Spleen (tissue), 13 donors: ENCODE results near the gene ZNF487. TPM values are rescaled to one million over a fixed set of nuclear protein-coding genes. Genes with fewer than 3 reads are reported as not detected.

ENCODE experiments used
- DNase-seq: peaks from one replicate; pipeline ENCODE4 v3.0.0-alpha.2; 2020
- H3K27ac ChIP-seq, 8 donors: fragments of 200-600 bp; sonication (generic) in 7 of 8; 1 replicate in 4 of 8; 2 replicates in 4 of 8; pipeline versions ENCODE4 v1.5.0 to v1.8.0; 2016 to 2021; ENCODE audit warnings: inconsistent platforms in 4 of 8, mild to moderate bottlenecking in 4 of 8, moderate library complexity in 1 of 8
- H3K27me3 ChIP-seq, 7 donors: fragments of 200-600 bp; sonication (generic) in 6 of 7; replicated peaks in 1 of 7; 1 replicate in 4 of 7; 2 replicates in 3 of 7; pipeline versions ENCODE4 v1.5.0 to v1.8.0; 2016 to 2021; ENCODE audit warnings: inconsistent platforms in 3 of 7, mild to moderate bottlenecking in 1 of 7
- H3K36me3 ChIP-seq, 6 donors: fragments of 200-600 bp; sonication (generic) in 5 of 6; 1 replicate in 4 of 6; 2 replicates in 2 of 6; pipeline versions ENCODE4 v1.5.0 to v1.8.0; 2016 to 2021; ENCODE audit warnings: inconsistent platforms in 2 of 6
- H3K4me1 ChIP-seq, 6 donors: fragments of 200-600 bp; sonication (generic) in 5 of 6; 1 replicate in 3 of 6; 2 replicates in 3 of 6; pipeline versions ENCODE4 v1.5.0 to v1.8.0; 2016 to 2021; ENCODE audit warnings: inconsistent platforms in 3 of 6
- H3K4me3 ChIP-seq, 8 donors: fragments of 200-600 bp; sonication (generic) in 7 of 8; 1 replicate in 4 of 8; 2 replicates in 4 of 8; pipeline versions ENCODE4 v1.5.0 to v1.8.0; 2016 to 2021; ENCODE audit warnings: inconsistent platforms in 4 of 8, mild to moderate bottlenecking in 4 of 8, moderate library complexity in 2 of 8
- H3K9me3 ChIP-seq, 8 donors: fragments of 200-600 bp; sonication (generic) in 7 of 8; 1 replicate in 4 of 8; 2 replicates in 4 of 8; pipeline versions ENCODE4 v1.5.0 to v1.8.0; 2016 to 2021; ENCODE audit warnings: inconsistent platforms in 4 of 8
- POLR2A ChIP-seq, 3 donors: fragments of 450-650 bp; IDR thresholded peaks; one replicate each; pipeline ENCODE4 v1.5.1; 2017; ENCODE audit warnings: antibody characterized with exemption in 3 of 3, mild to moderate bottlenecking in 1 of 3
- POLR2AphosphoS5 ChIP-seq, 3 donors: sonication (generic); formaldehyde crosslinking; IDR thresholded peaks; one replicate each; pipeline ENCODE4 v1.5.1; 2017; ENCODE audit warnings: antibody characterized with exemption in 3 of 3
- WGBS, 5 donors: extraction: QIAGEN DNeasy Blood & Tissue Kit in 3 of 5; methylation state at CpG; one replicate each; pipeline versions ENCODE4 v1.1.5 to v1.1.7; 2013 to 2018; 5-methylcytosine and 5-hydroxymethylcytosine counted together
- intact Hi-C: fragments of 100-400 bp; cut with DNase I; formaldehyde crosslinking; loops from one replicate; pipeline ENCODE4 v1.15.0; 2023; ENCODE audit warnings: low total_unique reads
- long read RNA-seq, 2 donors: transcript quantifications; one replicate each; lab custom pipeline, GENCODE V29; 2026
- polyA plus RNA-seq, 3 donors: library from polyadenylated mRNA; stranded (reverse); fragments of 200-250 nt; gene quantifications; one replicate each; pipeline ENCODE4 v1.2.1, GENCODE V29; 2013
- total RNA-seq, 7 donors: library from RNA; depleted of rRNA in 3 of 7; stranded (reverse); fragments of >200 nt in 3 of 7; fragmentation: NEBNext Ultra II Directional in 4 of 7; extraction: Animal tissue kit (Norgen Biotek cat#: 25700) in 4 of 7; gene quantifications; one replicate each; pipeline versions ENCODE4 v1.1.0 to v1.2.1, GENCODE V29; 2016 to 2021
- TF ChIP-seq, protein P1 (sequence below), 11 experiments: fragments of 200-600 bp in 7 of 11; fragments of 450-650 bp in 4 of 11; sonication (generic) in 4 of 11; IDR thresholded peaks in 8 of 11; conservative IDR thresholded peaks in 3 of 11; 1 replicate in 7 of 11; 2 replicates in 4 of 11; pipeline versions ENCODE4 v1.4.0 to v1.8.0; 2016 to 2021; ENCODE audit warnings: antibody characterized with exemption in 11 of 11, inconsistent platforms in 4 of 11, mild to moderate bottlenecking in 1 of 11
- donor health status: healthy with polysubstance abuse.
- donor health status: DM: no; HTN: no; CAD: no; lungs with moderate emphysema.
- donor health status: DM: no; HTN: no; CAD: no.
- donor health status: Bipolar disorder and iron deficiency.
- donor health status: healthy.
- donor health status: DM: no; HTN: no; CAD: no.
- donor health status: DM: yes; HTN: yes; CAD: no.

The ZNF487 gene
- total RNA-seq, result 10 to 100 TPM in 2 of 7 donors, 1 to 10 TPM in 5; 5.8 to 12.1 (median 7.9) TPM
- 1 to 10 TPM; 4.9 to 9.6 (median 7.0) TPM for polyA plus RNA-seq
- long read RNA-seq, donor 1, result 0 reads
- long read RNA-seq, donor 2, partial matches to known transcripts, result 0 of 1 reads
- long read RNA-seq, donor 2, other reads (novel, unspliced or antisense), result 0 of 1 reads

- WGBS, 5 donors, result 0 to 1% (median 1%) methylated on average over 25 to 69 of the region's 69 CpGs
- Histone ChIP-seq H3K4me3 (peak within 1 kb of the TSS; percentile 47 to 83 (median 66)), H3K27me3 (no peaks in the 10 kb centered on the region), H3K27ac (peak within 1 kb of the TSS; percentile 93 to 99 (median 98)), H3K4me1 (peaks cover 3 to 67% (median 36%) of the 10 kb centered on the region in 6 donors), H3K36me3 (no peaks in the 10 kb centered on the region), H3K9me3 (no peaks in the 10 kb centered on the region)
- TF ChIP-seq POLR2A (IDR thresholded peaks at IDR 0.05) (peak; percentile 32 to 93 (median 64)), POLR2AphosphoS5 (IDR thresholded peaks at IDR 0.05) (peak; percentile 96 to 99 (median 98))
- TF ChIP-seq, protein P1, sequence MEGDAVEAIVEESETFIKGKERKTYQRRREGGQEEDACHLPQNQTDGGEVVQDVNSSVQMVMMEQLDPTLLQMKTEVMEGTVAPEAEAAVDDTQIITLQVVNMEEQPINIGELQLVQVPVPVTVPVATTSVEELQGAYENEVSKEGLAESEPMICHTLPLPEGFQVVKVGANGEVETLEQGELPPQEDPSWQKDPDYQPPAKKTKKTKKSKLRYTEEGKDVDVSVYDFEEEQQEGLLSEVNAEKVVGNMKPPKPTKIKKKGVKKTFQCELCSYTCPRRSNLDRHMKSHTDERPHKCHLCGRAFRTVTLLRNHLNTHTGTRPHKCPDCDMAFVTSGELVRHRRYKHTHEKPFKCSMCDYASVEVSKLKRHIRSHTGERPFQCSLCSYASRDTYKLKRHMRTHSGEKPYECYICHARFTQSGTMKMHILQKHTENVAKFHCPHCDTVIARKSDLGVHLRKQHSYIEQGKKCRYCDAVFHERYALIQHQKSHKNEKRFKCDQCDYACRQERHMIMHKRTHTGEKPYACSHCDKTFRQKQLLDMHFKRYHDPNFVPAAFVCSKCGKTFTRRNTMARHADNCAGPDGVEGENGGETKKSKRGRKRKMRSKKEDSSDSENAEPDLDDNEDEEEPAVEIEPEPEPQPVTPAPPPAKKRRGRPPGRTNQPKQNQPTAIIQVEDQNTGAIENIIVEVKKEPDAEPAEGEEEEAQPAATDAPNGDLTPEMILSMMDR (IDR thresholded peaks at IDR 0.05 in 8 of 11, conservative IDR thresholded peaks at IDR 0.05 in 3 of 11), result peak in 6 of 11 experiments; percentile 10 to 52 (median 42)
- DNase-seq, result peak; percentile 98
- intact Hi-C loops, result no loop called here
These were observed at the start of gene ZNF487 for GRCh38 chr10:43436291-43437140. ZNF487 (plus strand) TSS chr10:43437111; CDS start chr10:43475814, 38,703 bp downstream.

GRCh38 chr10:43387678-43388032 is 49.3 kb upstream of the ZNF487 start:
- H3K27ac ChIP-seq, result peak overlapping the region in 2 of 8 donors; percentile 3 to 15
- H3K36me3 ChIP-seq, result peaks cover 0 to 88% (median 75%) of the 10 kb centered on the region in 6 donors
- 37 to 55% (median 45%) methylated on average over 5 of the region's 5 CpGs for WGBS, 5 donors
- H3K9me3 ChIP-seq, result no peaks in the 10 kb centered on the region
- DNase-seq, result peak; percentile 57
- intact Hi-C loops, result no loop called here
- H3K27me3 ChIP-seq, result no peaks in the 10 kb centered on the region
- no peak for TF ChIP-seq POLR2AphosphoS5 (IDR thresholded peaks at IDR 0.05)
- no peak for TF ChIP-seq POLR2A (IDR thresholded peaks at IDR 0.05)
- TF ChIP-seq, protein P1 (IDR thresholded peaks at IDR 0.05 in 8 of 11, conservative IDR thresholded peaks at IDR 0.05 in 3 of 11), result no peak
- H3K4me3 ChIP-seq, result no peak overlapping the region
- H3K4me1 ChIP-seq, result peaks cover 22 to 75% (median 51%) of the 10 kb centered on the region in 6 donors

DNA sequence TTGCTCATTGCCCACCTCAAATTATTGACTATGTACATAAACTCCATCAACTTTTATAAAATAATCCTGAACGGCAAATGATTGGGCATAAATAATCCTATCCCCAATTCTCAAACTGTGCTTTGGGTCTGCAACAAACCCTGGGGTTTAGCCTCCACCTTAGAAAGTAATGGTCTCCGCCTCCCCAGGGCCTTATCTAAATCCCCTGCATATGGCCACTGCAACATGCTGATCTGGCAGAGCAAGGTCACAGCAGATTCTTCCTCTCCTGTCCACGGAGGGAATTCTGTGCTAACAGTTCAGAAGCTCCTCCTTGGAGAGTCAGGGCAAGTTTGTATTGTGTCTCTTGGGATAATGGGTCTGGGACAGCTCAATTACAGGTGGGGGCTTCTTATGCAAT is 47.0 kb upstream of the ZNF487 start:
- DNase-seq, result peak; percentile 35
- H3K4me3 ChIP-seq, result no peak overlapping the region
- no peaks in the 10 kb centered on the region for H3K27me3 ChIP-seq
- TF ChIP-seq POLR2AphosphoS5 (IDR thresholded peaks at IDR 0.05) (no peak), POLR2A (IDR thresholded peaks at IDR 0.05) (no peak)
- no peaks in the 10 kb centered on the region for H3K9me3 ChIP-seq
- H3K36me3 ChIP-seq, result peaks cover 0 to 100% (median 88%) of the 10 kb centered on the region in 6 donors
- H3K27ac ChIP-seq, result peak overlapping the region in 3 of 8 donors; percentile 11 to 47 (median 31)
- WGBS, 5 donors, result 68 to 81% (median 79%) methylated on average over 3 of the region's 3 CpGs
- intact Hi-C loops, result no loop called here
- H3K4me1 ChIP-seq, result peaks cover 33 to 96% (median 72%) of the 10 kb centered on the region in 6 donors

DNA sequence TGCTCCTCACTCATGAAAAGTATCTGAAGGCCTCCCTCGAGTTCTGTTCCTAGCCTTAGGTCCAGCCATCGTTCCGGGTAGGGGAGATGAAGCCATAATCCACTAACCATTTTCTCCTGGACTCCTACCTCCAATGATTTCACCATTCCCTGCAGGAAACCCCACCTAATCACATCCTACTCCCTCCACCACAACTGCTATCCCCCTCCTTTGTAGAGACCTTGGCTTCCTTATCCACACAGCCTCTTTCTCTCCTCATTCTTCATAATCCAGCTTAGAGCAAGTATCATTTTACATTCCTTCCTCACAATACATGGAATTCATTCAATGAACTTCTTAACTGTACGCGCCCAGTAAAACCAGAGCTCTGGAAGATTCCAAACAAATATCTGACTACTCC is 46.6 kb upstream of the ZNF487 start:
- TF ChIP-seq, protein P1 (IDR thresholded peaks at IDR 0.05 in 8 of 11, conservative IDR thresholded peaks at IDR 0.05 in 3 of 11), result no peak
- TF ChIP-seq POLR2A (IDR thresholded peaks at IDR 0.05) (no peak), POLR2AphosphoS5 (IDR thresholded peaks at IDR 0.05) (no peak)
- DNase-seq, result peak; percentile 22
- no peaks in the 10 kb centered on the region for H3K27me3 ChIP-seq
- intact Hi-C loops, result no loop called here
- H3K9me3 ChIP-seq, result no peaks in the 10 kb centered on the region
- H3K27ac ChIP-seq, result peak overlapping the region in 4 of 8 donors; percentile 11 to 47 (median 30)
- H3K4me3 ChIP-seq, result no peak overlapping the region
- peaks cover 0 to 100% (median 85%) of the 10 kb centered on the region in 6 donors for H3K36me3 ChIP-seq
- H3K4me1 ChIP-seq, result peaks cover 38 to 98% (median 76%) of the 10 kb centered on the region in 6 donors
- WGBS, 5 donors, result 85 to 93% (median 88%) methylated on average over 5 of the region's 5 CpGs
